ENCODE results near the gene SH3TC2. TPM values are rescaled to one million over a fixed set of nuclear protein-coding genes. Genes with fewer than 3 reads are reported as not detected.

The SH3TC2 gene
- total and polyA plus RNA-seq, 10 of the 15 experiments (the other 5 are each of a cell fraction or from before 2014, with no cell fraction given), result not detected

DNA sequence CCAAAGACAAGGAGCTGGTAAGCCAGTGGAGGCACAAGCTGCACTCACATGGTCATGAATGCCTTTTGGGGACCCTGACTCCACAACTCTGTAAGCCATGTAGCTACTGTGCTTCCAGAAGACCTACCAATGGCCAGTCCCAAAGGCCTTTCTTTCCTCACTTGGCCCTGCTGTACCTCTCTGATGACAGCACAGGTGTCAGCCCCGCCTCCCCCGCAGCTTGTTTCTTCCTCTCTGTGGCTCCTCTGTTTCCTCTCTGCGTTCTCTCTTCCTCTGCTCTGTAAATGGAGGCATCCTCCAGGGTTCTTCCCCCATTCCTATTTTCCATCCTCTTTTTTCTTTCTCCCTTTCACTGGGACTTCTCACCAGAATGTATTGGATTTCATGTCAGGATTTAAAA, 26.7 kb downstream of the SH3TC2 start (continued):
- TF ChIP-seq, protein P1, sequence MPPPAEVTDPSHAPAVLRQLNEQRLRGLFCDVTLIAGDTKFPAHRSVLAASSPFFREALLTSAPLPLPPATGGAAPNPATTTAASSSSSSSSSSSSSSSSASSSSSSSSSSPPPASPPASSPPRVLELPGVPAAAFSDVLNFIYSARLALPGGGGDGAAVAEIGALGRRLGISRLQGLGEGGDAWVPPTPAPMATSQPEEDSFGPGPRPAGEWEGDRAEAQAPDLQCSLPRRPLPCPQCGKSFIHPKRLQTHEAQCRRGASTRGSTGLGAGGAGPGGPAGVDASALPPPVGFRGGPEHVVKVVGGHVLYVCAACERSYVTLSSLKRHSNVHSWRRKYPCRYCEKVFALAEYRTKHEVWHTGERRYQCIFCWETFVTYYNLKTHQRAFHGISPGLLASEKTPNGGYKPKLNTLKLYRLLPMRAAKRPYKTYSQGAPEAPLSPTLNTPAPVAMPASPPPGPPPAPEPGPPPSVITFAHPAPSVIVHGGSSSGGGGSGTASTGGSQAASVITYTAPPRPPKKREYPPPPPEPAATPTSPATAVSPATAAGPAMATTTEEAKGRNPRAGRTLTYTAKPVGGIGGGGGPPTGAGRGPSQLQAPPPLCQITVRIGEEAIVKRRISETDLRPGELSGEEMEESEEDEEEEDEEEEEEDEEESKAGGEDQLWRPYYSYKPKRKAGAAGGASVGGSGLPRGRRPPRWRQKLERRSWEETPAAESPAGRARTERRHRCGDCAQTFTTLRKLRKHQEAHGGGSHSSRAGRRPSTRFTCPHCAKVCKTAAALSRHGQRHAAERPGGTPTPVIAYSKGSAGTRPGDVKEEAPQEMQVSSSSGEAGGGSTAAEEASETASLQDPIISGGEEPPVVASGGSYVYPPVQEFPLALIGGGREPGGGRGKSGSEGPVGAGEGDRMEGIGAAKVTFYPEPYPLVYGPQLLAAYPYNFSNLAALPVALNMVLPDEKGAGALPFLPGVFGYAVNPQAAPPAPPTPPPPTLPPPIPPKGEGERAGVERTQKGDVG (CRISPR knock-in tag; IDR thresholded peaks at IDR 0.05), result no peak
- TF ChIP-seq CHD2 (IDR thresholded peaks at IDR 0.05; ENCODE audit: borderline replicate concordance, low read depth, low read length) (no peak), EGR1 (IDR thresholded peaks at IDR 0.05; ENCODE audit: borderline replicate concordance in 1 of 2, low read depth in 2 of 2, low read length in 2 of 2) (no peak)

DNA sequence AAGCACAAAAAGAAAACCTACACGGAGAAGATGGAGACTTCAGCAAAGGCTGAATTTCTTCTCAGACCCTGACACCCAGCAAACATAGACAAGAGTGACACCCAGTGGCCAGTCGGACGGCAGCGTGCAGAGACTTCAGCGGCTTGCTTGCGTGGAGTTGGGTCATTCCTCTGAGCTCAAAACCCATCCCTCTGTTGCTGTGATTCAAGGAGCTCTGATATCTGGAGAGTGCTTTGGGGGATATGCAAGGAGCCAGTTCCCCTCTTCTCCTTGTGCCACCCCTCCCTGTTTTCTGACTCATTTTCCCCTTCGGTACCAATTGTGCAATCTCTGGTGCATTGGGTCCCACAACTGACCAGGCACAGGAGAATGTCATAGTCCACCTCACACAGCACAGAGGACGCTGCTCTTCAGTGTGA, 27.5 kb downstream of the SH3TC2 start:
- H3K9ac ChIP-seq (ENCODE audit: control insufficient read depth, insufficient read depth, low read length), result no peak overlapping the region
- intact Hi-C loops (cut with micrococcal nuclease; ENCODE audit: unreplicated experiment) (loop anchor here (1.0 to 10.0 kb wide), 6 partner anchors 79 to 851 kb away; no protein-coding TSS in a partner anchor), in situ Hi-C loops (cut with MboI) (loop anchor here (5.0 to 25.0 kb wide), 3 partner anchors 298 to 848 kb away; no protein-coding TSS in a partner anchor)
- H2AFZ ChIP-seq (ENCODE audit: control insufficient read depth, low read depth, low read length), result no peak overlapping the region
- H3K27ac ChIP-seq (ENCODE audit: control insufficient read depth, insufficient read depth), result no peak overlapping the region
- no peaks in the 10 kb centered on the region for H3K79me2 ChIP-seq (ENCODE audit: control insufficient read depth, insufficient read depth, low read length)
- ChIA-PET SMC1A (ENCODE audit: uncharacterized antibody, unreplicated experiment) (interaction anchor here (0.6 to 8.6 kb wide), 16 partner anchors 10 to 592 kb away, joined by 3 to 101 read pairs (median 4); no protein-coding TSS in a partner anchor), POLR2A (no interaction called here), CTCF (interaction anchor here (0.6 to 9.9 kb wide), 31 partner anchors 9 to 593 kb away, joined by 3 to 335 read pairs (median 5); no protein-coding TSS in a partner anchor), RAD21 (ENCODE audit: unreplicated experiment) (interaction anchor here (0.8 to 3.9 kb wide), 12 partner anchors 77 to 592 kb away, joined by 3 to 91 read pairs (median 6); no protein-coding TSS in a partner anchor)
- H3K9me3 ChIP-seq (replicated peaks; ENCODE audit: control insufficient read depth, insufficient read depth, low read length), result no peaks in the 10 kb centered on the region
- WGBS (ENCODE audit: insufficient coverage, insufficient replicate concordance, low lambda C conversion rate, missing lambda C conversion rate), result 11% methylated on average over 8 of the region's 8 CpGs
- BruUV-seq (replicated peaks), result no TSS peak
- FAIRE-seq, result peak; percentile 94
- H3K36me3 ChIP-seq (ENCODE audit: control insufficient read depth in 2 of 2, insufficient read depth in 2 of 2, low read length in 1 of 2), result no peaks in the 10 kb centered on the region
- no peak overlapping the region for H3K4me2 ChIP-seq (ENCODE audit: control insufficient read depth, insufficient read depth)
- no peak overlapping the region for H3K4me3 ChIP-seq
- H4K20me1 ChIP-seq (ENCODE audit: control insufficient read depth, insufficient read depth), result no peaks in the 10 kb centered on the region
- peak; percentile 98 for ATAC-seq
- no peaks in the 10 kb centered on the region for H3K27me3 ChIP-seq (replicated peaks in 1 of 2; ENCODE audit: control insufficient read depth in 2 of 2, insufficient read depth in 2 of 2, low read length in 1 of 2)
- no peak for DNase-seq (ENCODE audit: low read depth, low spot score)
- no peaks in the 10 kb centered on the region for H3K4me1 ChIP-seq (ENCODE audit: control insufficient read depth, insufficient read depth, low read length)
- TF ChIP-seq NR2C1 (IDR thresholded peaks at IDR 0.05) (no peak), SRF (IDR thresholded peaks at IDR 0.05; ENCODE audit: low read depth in 2 of 2, low read length in 2 of 2) (no peak), CHD2 (IDR thresholded peaks at IDR 0.05; ENCODE audit: borderline replicate concordance, low read depth, low read length) (no peak), STAT3 (IDR thresholded peaks at IDR 0.05; ENCODE audit: low read depth, low read length) (no peak), SUZ12 (IDR thresholded peaks at IDR 0.05; ENCODE audit: unreplicated experiment) (no peak), BRCA1 (IDR thresholded peaks at IDR 0.05; ENCODE audit: low read depth, low read length) (no peak), YY1 (IDR thresholded peaks at IDR 0.05; ENCODE audit: low read depth, low read length) (peak; percentile 60; the same call in 1 of the 2 replicates)
- TF ChIP-seq, protein P2, sequence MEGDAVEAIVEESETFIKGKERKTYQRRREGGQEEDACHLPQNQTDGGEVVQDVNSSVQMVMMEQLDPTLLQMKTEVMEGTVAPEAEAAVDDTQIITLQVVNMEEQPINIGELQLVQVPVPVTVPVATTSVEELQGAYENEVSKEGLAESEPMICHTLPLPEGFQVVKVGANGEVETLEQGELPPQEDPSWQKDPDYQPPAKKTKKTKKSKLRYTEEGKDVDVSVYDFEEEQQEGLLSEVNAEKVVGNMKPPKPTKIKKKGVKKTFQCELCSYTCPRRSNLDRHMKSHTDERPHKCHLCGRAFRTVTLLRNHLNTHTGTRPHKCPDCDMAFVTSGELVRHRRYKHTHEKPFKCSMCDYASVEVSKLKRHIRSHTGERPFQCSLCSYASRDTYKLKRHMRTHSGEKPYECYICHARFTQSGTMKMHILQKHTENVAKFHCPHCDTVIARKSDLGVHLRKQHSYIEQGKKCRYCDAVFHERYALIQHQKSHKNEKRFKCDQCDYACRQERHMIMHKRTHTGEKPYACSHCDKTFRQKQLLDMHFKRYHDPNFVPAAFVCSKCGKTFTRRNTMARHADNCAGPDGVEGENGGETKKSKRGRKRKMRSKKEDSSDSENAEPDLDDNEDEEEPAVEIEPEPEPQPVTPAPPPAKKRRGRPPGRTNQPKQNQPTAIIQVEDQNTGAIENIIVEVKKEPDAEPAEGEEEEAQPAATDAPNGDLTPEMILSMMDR (IDR thresholded peaks at IDR 0.05 in 2 of 3, conservative IDR thresholded peaks at IDR 0.05 in 1 of 3; ENCODE audit: control insufficient read depth in 2 of 3, extremely low read depth in 1 of 3, insufficient read depth in 1 of 3, low read depth in 3 of 3, low read length in 3 of 3), result peak; percentile 82 to 91 (median 88)
- TF ChIP-seq, protein P3, sequence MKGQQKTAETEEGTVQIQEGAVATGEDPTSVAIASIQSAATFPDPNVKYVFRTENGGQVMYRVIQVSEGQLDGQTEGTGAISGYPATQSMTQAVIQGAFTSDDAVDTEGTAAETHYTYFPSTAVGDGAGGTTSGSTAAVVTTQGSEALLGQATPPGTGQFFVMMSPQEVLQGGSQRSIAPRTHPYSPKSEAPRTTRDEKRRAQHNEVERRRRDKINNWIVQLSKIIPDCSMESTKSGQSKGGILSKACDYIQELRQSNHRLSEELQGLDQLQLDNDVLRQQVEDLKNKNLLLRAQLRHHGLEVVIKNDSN (IDR thresholded peaks at IDR 0.05; ENCODE audit: borderline replicate concordance, extremely low read length, insufficient read depth, low read depth, low read length), result no peak
- TF ChIP-seq, protein P4, sequence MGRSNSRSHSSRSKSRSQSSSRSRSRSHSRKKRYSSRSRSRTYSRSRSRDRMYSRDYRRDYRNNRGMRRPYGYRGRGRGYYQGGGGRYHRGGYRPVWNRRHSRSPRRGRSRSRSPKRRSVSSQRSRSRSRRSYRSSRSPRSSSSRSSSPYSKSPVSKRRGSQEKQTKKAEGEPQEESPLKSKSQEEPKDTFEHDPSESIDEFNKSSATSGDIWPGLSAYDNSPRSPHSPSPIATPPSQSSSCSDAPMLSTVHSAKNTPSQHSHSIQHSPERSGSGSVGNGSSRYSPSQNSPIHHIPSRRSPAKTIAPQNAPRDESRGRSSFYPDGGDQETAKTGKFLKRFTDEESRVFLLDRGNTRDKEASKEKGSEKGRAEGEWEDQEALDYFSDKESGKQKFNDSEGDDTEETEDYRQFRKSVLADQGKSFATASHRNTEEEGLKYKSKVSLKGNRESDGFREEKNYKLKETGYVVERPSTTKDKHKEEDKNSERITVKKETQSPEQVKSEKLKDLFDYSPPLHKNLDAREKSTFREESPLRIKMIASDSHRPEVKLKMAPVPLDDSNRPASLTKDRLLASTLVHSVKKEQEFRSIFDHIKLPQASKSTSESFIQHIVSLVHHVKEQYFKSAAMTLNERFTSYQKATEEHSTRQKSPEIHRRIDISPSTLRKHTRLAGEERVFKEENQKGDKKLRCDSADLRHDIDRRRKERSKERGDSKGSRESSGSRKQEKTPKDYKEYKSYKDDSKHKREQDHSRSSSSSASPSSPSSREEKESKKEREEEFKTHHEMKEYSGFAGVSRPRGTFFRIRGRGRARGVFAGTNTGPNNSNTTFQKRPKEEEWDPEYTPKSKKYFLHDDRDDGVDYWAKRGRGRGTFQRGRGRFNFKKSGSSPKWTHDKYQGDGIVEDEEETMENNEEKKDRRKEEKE (IDR thresholded peaks at IDR 0.05), result no peak

Measured in GM12878 (cell line).